ENCODE results near the gene XPO6. TPM values are rescaled to one million over a fixed set of nuclear protein-coding genes. Genes with fewer than 3 reads are reported as not detected.

XPO6 gene
- total RNA-seq, 2 experiments from 2014 or later = 204 to 267 TPM

- Mint-ChIP-seq H3K27ac (peak overlapping the region; percentile 3), H3K9me3 (ENCODE audit: low read depth) (no peaks in the 10 kb centered on the region), H3K4me1 (no peaks in the 10 kb centered on the region), H3K27me3 (no peaks in the 10 kb centered on the region), H3K4me3 (no peak overlapping the region), H3K36me3 (peaks cover 36% of the 10 kb centered on the region)
- DNase-seq = no peak
- ATAC-seq = no peak
- CTCF ChIA-PET = interaction anchor here (1.0 to 1.9 kb wide), 2 partner anchors 121 kb away, joined by 3 to 5 read pairs; no protein-coding TSS in a partner anchor
These were observed 114.5 kb downstream of the XPO6 start for GRCh38 chr16:28096983-28097899.

DNA sequence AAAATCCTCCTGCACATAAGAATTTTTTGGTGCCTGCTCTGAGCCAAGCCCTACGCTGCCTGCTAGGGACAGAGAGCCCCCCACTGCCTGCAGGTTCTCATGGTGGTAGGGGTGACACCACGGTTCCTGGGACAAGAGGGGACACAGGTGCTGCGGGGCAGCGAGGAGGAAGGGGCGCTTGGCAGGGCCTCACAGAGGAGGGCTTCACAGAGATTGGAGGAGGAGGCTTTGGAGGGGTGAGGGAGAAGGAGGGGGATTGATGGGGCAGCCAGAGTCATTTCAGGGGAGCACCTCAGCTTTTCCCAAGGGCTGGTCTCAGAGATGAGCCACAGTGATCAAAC lies 118.4 kb downstream of the XPO6 start:
- CTCF ChIA-PET = interaction anchor here (1.0 kb wide), 1 partner anchor 125 kb away, joined by 4 read pairs; no protein-coding TSS in a partner anchor
- no peaks in the 10 kb centered on the region for H3K9me3 Mint-ChIP-seq (ENCODE audit: low read depth)
- ATAC-seq (no peak), DNase-seq (no peak)
- no peaks in the 10 kb centered on the region for H3K4me1 Mint-ChIP-seq
- H3K4me3 Mint-ChIP-seq = no peak overlapping the region
- peaks cover 7% of the 10 kb centered on the region for H3K36me3 Mint-ChIP-seq
- H3K27me3 Mint-ChIP-seq = no peaks in the 10 kb centered on the region
- no peak overlapping the region for H3K27ac Mint-ChIP-seq

DNA sequence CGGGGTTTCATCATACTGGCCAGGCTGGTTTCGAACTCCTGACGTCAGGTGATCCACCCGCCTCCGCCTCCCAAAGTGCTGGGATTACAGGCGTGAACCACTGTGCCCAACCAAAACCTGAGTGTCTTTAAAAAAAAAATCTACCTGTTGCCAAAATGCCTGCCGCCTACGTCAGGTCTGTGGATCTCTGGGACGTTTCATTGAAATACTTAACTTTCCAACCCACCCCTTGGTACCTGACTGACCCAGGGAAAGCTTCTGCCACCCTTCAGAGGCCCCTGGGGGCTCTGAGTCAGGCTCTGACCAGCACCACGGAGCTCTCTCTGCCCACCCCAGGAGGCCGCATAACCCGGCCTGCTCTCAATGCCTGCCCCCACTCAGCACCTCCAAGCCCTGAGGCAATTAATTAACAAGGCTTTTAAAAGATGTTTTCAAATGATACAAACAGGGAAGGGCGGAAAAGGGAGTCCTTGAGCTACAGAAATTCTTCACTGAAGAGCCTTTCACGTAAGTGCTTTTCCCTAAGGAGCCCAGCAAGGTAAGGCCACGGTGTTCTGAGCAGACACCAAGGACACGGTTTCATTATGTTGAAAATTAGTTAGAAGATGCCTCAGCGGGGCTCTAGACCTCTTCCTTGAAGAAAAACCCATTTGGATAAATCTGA lies 118.9 kb downstream of the XPO6 start:
- Mint-ChIP-seq H3K36me3 (peaks cover 4% of the 10 kb centered on the region), H3K27ac (no peak overlapping the region), H3K9me3 (ENCODE audit: low read depth) (no peaks in the 10 kb centered on the region), H3K4me3 (no peak overlapping the region), H3K4me1 (no peaks in the 10 kb centered on the region), H3K27me3 (no peaks in the 10 kb centered on the region)
- CTCF ChIA-PET = interaction anchor here (1.0 kb wide), 1 partner anchor 125 kb away, joined by 4 read pairs; no protein-coding TSS in a partner anchor
- ATAC-seq (no peak), DNase-seq (no peak)

GRCh38 chr16:28091656-28092055 lies 120.1 kb downstream of the XPO6 start:
- CTCF ChIA-PET = interaction anchor here (1.1 kb wide), 1 partner anchor 21 kb away, joined by 5 read pairs; no protein-coding TSS in a partner anchor
- Mint-ChIP-seq H3K27ac (no peak overlapping the region), H3K9me3 (ENCODE audit: low read depth) (no peaks in the 10 kb centered on the region)

DNA sequence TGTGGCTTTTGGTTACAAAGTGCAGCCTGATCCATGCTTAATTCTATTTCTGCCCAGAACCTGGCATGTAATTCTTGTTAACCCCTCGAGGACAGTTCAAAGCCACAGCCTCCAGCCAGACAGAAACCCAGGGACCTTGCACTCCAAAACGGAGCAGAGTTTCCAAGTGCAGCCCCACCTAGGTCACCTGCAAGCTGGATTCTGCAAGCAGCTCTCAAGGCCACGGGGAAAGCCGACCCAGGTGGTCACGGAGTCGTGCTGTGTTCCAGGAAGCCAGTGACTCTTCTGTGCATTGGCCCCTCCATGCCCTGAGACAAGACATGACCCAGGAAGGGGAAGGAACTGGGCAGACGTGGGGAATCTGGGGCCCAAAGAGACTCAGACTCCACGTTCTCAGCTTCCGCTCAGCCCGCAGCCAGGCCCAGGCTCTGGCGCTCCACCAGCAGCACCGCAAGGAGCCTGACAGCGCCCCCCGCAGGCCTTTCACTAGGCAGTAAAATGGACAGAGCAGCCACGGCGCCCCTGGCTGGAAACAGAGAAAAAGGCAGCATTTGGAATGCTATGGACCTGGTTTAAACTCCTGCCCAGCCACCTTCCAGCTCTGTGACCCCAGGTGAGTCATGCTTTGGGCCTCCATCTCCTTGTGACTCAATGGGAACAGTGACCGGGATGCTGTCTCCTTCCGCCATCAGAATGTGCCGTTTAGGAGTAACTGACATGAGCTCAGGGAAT lies 121.0 kb downstream of the XPO6 start:
- DNase-seq (no peak), ATAC-seq (no peak)
- Mint-ChIP-seq H3K27me3 (no peaks in the 10 kb centered on the region), H3K4me1 (no peaks in the 10 kb centered on the region), H3K9me3 (ENCODE audit: low read depth) (no peaks in the 10 kb centered on the region), H3K27ac (no peak overlapping the region), H3K4me3 (no peak overlapping the region), H3K36me3 (peaks cover 2% of the 10 kb centered on the region)
- CTCF ChIA-PET = interaction anchor here (1.1 kb wide), 1 partner anchor 20 kb away, joined by 5 read pairs; no protein-coding TSS in a partner anchor

More at GRCh38 chr16:28091656-28092055, 120.1 kb downstream of the XPO6 start:
- Mint-ChIP-seq H3K4me3 (no peak overlapping the region), H3K36me3 (peaks cover 3% of the 10 kb centered on the region), H3K27me3 (no peaks in the 10 kb centered on the region), H3K4me1 (no peaks in the 10 kb centered on the region)
- ATAC-seq (no peak), DNase-seq (no peak)

DNA sequence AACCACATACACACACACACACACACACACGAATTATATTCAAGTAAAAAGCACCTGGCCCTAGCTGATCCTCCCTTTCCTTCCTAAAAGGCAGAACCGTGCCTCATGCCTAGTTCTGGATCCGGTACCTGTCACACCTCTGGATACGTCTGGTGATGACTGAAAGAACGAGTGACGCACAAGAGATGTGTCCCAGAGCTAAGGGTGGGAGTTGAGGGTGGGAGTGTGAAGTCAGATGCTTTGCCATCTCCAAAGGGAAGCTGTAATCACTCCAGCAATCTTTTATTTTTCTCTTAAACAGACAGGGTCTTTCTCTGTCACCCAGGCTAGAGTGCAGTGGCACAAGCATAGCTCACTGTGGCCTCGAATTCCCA lies 121.8 kb downstream of the XPO6 start:
- no peak overlapping the region for H3K4me3 Mint-ChIP-seq
- no peaks in the 10 kb centered on the region for H3K4me1 Mint-ChIP-seq
- peaks cover 2% of the 10 kb centered on the region for H3K36me3 Mint-ChIP-seq
- ATAC-seq (no peak), DNase-seq (no peak)
- peak overlapping the region; percentile 33 for H3K27ac Mint-ChIP-seq
- CTCF ChIA-PET = no interaction called here
- H3K9me3 Mint-ChIP-seq (ENCODE audit: low read depth) = no peaks in the 10 kb centered on the region
- H3K27me3 Mint-ChIP-seq = no peaks in the 10 kb centered on the region

DNA sequence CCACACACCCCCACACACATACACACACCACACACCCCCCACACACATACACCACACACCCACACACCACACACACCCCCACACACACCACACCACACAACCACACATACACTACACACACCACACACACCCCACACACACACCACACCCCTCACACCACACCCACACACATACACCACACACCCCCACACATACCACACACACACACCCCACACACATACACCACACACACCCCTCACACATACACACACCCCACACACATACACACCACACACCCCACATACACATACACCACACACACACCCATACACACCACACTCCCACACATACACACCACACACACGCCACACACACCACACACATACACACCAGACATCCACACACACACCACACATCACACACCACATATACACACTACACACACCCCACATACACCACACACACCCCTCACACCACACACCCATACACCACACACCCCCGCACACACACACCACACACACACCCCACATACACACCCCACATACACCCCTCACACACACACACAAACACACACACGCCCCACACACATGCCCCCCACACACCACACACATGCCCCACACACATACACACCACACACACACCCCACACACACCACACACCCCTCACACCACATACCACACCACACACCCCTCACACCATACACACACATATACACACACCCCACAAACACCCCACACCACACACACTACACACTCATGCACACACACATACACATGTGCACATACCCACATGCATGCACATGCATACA lies 122.4 kb downstream of the XPO6 start:
- no peaks in the 10 kb centered on the region for H3K9me3 Mint-ChIP-seq (ENCODE audit: low read depth)
- ATAC-seq = no peak
- no peak for DNase-seq
- peaks cover 2% of the 10 kb centered on the region for H3K36me3 Mint-ChIP-seq
- CTCF ChIA-PET = no interaction called here
- H3K4me3 Mint-ChIP-seq = no peak overlapping the region
- H3K27me3 Mint-ChIP-seq = no peaks in the 10 kb centered on the region
- H3K4me1 Mint-ChIP-seq = no peaks in the 10 kb centered on the region
- peak overlapping the region; percentile 33 for H3K27ac Mint-ChIP-seq

DNA sequence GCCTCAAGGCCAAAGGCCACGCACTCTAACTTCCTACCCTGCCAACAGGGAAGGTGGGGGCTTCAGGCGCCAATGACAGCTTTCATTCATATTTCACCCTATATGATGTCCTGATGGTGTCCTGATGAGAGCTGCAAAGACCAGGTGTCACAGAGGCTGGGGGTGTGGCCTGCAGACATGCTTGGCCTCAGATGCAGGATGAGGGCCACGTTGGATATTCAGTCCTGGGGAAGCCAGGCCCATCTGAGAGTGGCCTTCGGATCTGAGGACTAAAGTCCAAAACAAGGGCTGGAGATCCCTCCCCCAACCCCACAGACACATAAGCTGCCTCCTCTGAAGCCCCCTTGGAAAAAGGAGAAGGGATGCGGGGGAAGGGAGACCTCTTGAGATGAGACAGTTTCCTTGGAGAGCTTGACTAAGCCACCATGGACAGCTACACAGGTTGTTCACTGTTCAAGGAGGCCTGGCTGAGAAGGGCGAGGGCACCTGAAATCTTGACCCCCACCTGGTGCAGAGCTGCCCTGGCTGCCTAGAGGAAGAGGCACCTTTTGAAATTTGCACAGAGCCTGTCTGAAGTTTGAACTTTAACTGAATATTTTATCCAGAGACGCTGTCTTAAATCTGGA lies 124.0 kb downstream of the XPO6 start:
- Mint-ChIP-seq H3K27ac (no peak overlapping the region), H3K27me3 (no peaks in the 10 kb centered on the region)

DNA sequence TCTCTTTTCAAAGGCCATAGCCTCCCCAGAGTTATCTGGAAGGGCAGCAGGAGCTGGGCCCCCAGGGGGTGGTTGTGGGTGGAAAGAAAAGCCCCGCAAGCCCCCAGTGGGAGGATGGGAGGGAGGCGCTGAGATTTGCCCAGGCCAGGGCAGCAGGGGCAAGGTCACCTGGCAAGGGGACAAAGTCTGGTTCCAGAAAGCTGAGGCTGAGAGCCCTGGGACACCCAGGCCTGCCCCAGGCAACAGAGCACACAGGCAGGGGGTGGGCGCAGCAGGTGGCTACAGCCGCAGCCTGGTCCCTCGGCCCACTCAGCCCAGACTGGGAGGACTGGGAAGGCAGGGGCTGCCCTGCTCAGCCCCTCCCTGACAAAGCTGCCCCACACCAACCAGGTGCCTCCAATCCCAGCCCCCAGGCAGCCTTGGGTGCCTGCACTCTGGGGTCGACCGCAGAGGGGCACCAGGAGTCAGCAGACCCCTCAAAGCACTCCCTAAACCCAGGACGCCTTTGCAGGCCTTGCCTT lies 124.6 kb downstream of the XPO6 start:
- Mint-ChIP-seq H3K4me3 (no peak overlapping the region), H3K36me3 (no peaks in the 10 kb centered on the region), H3K27ac (no peak overlapping the region), H3K27me3 (no peaks in the 10 kb centered on the region), H3K9me3 (ENCODE audit: low read depth) (no peaks in the 10 kb centered on the region), H3K4me1 (no peaks in the 10 kb centered on the region)
- DNase-seq (no peak), ATAC-seq (peak; percentile 22)
- CTCF ChIA-PET = no interaction called here

More for the DNA sequence above, 124.0 kb downstream of the XPO6 start:
- H3K4me3 Mint-ChIP-seq = no peak overlapping the region
- H3K9me3 Mint-ChIP-seq (ENCODE audit: low read depth) = no peaks in the 10 kb centered on the region
- no peaks in the 10 kb centered on the region for H3K36me3 Mint-ChIP-seq
- peak; percentile 41 for ATAC-seq
- H3K4me1 Mint-ChIP-seq = no peaks in the 10 kb centered on the region
- no peak for DNase-seq
- CTCF ChIA-PET = interaction anchor here (1.1 kb wide), 1 partner anchor 115 kb away, joined by 3 read pairs; no protein-coding TSS in a partner anchor

- Mint-ChIP-seq H3K27ac (no peak overlapping the region), H3K27me3 (no peaks in the 10 kb centered on the region), H3K4me1 (no peaks in the 10 kb centered on the region), H3K9me3 (ENCODE audit: low read depth) (no peaks in the 10 kb centered on the region), H3K4me3 (no peak overlapping the region), H3K36me3 (no peaks in the 10 kb centered on the region)
- DNase-seq = no peak
- CTCF ChIA-PET = no interaction called here
- ATAC-seq = no peak
These were observed 125.3 kb downstream of the XPO6 start for GRCh38 chr16:28086186-28087139.

DNA sequence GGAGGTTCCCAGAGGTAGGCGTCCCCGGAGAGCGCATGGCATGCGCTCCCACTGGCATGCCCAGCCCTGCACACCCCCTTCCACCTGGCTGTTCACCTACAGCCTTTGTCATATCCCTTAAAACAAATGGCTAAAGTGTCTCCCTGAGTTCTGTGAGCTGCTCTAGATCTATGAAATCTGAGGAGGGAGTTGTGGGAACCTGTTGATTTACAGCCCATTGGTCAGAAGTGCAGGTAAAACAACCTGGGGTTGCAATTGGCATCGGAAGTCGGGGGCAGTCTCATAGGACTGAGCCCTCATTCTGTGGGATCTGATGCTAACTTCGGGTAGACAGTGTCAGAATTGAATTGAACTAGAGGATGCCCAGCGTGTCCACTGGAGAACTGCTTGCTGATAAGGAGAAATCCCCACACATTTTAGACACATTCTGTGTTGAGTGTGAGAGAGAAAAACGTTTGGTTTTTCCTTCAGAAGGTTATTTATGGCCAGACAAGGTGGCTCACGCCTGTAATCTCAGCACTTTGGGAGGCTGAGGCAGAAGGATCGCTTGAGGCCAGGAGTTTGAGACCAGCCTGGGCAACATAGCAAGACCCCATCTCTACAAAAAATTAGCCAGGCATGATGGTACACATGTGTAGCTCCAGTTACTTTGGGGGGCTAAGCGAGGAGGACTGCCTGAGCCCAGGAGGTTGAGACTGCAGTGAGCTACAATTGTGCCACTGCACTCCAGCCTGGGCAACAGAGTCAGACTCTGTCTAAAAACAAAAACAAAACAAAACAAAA lies 126.2 kb downstream of the XPO6 start:
- Mint-ChIP-seq H3K27ac (no peak overlapping the region), H3K4me1 (no peaks in the 10 kb centered on the region), H3K36me3 (no peaks in the 10 kb centered on the region), H3K4me3 (no peak overlapping the region), H3K27me3 (no peaks in the 10 kb centered on the region), H3K9me3 (ENCODE audit: low read depth) (no peaks in the 10 kb centered on the region)
- CTCF ChIA-PET = interaction anchor here (1.1 kb wide), 1 partner anchor 134 kb away, joined by 3 read pairs; no protein-coding TSS in a partner anchor
- DNase-seq (no peak), ATAC-seq (no peak)

Measured in activated CD8-positive, alpha-beta memory T cell treated with anti-CD3 and anti-CD28 coated beads, Interleukin-2, amount 10 ng/mL, durations not matched to agents 7 days and 5 days (primary cell).